Prostate gland (tissue), 2 donors: ENCODE data around the gene CT55. TPM values are rescaled to one million over a fixed set of nuclear protein-coding genes. Genes with fewer than 3 reads are reported as not detected.
"Not testable (repeated sequence)": the region's sequence is repeated elsewhere in the genome, so short reads cannot be mapped to it uniquely, and the experiment has no call there.

Experiments
- DNase-seq: peaks from one replicate; pipeline ENCODE4 v3.0.0-alpha.2; 2019; ENCODE audit warnings: low spot score
- H3K27ac ChIP-seq, 2 donors: fragments of 200-600 bp; sonication (generic); 2 replicates each; pipeline ENCODE4 v1.5.1; 2017 to 2019
- H3K27me3 ChIP-seq: fragments of 200-600 bp; sonication (generic); replicated peaks from 2 replicates; pipeline ENCODE4 v1.5.1; 2019; ENCODE audit not compliant: insufficient read depth
- H3K36me3 ChIP-seq, 2 donors: fragments of 200-600 bp; sonication (generic); 1 replicate in 1 of 2; 2 replicates in 1 of 2; pipeline versions ENCODE4 v1.5.1 to v1.8.1; 2017 to 2019
- H3K4me1 ChIP-seq: fragments of 200-600 bp; sonication (generic); replicated peaks from 2 replicates; pipeline ENCODE4 v1.5.1; 2019
- H3K4me3 ChIP-seq, 2 donors: fragments of 200-600 bp; sonication (generic); 2 replicates each; pipeline ENCODE4 v1.5.1; 2017 to 2019
- H3K9me3 ChIP-seq: fragments of 200-600 bp; sonication (generic); 2 replicates; pipeline ENCODE4 v1.5.1; 2017
- POLR2A ChIP-seq: fragments of 450-650 bp; IDR thresholded peaks from one replicate; pipeline ENCODE4 v1.6.1; 2016; ENCODE audit warnings: antibody characterized with exemption, mild to moderate bottlenecking
- POLR2AphosphoS5 ChIP-seq: sonication (generic); formaldehyde crosslinking; IDR thresholded peaks from one replicate; pipeline ENCODE4 v1.6.1; 2017; ENCODE audit warnings: antibody characterized with exemption
- WGBS: methylation state at CpG from one replicate; pipeline ENCODE4 v1.1.5; 2018; 5-methylcytosine and 5-hydroxymethylcytosine counted together
- intact Hi-C: fragments of 100-400 bp; cut with DNase I; formaldehyde crosslinking; loops from one replicate; pipeline ENCODE4 v1.14.2; 2022
- total RNA-seq, 2 donors: library from RNA; depleted of rRNA; stranded (reverse); fragments of >200 nt; gene quantifications; one replicate each; pipeline ENCODE4 v1.1.0, GENCODE V29; 2016
- TF ChIP-seq, protein P1 (sequence below), 4 experiments: fragments of 200-600 bp in 2 of 4; fragments of 450-650 bp in 2 of 4; sonication (generic) in 2 of 4; IDR thresholded peaks; 1 replicate in 3 of 4; 2 replicates in 1 of 4; pipeline ENCODE4 v1.5.1; 2016 to 2019; ENCODE audit warnings: antibody characterized with exemption in 4 of 4, mild to moderate bottlenecking in 2 of 4, moderate library complexity in 2 of 4

CT55 gene
- total RNA-seq, 2 donors from 2014 or later: 2.5 TPM; not detected in 1

DNA sequence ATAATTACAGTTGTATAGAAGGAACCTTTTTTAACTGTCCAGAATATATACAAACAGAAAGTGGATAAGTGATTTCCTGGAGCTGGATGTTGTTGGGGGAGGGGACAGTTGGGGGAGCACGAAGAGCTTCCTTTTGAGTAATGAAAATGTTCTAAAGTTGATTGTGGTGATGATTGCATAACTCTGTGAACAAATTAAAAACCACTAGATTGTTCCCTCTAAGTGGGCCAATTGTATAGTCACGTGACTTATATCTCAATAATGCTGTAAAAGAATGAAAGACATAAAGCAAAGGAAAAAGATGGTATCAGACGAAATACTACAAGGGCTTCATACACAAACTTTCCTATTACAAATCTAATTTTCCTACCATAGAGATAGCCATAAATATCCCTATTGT is 2.7 kb downstream of the CT55 start:
- H3K4me3 ChIP-seq: no peak overlapping the region
- 27% methylated on average over 3 of the region's 3 CpGs for WGBS
- H3K27ac ChIP-seq: no peak overlapping the region
- TF ChIP-seq, protein P1, sequence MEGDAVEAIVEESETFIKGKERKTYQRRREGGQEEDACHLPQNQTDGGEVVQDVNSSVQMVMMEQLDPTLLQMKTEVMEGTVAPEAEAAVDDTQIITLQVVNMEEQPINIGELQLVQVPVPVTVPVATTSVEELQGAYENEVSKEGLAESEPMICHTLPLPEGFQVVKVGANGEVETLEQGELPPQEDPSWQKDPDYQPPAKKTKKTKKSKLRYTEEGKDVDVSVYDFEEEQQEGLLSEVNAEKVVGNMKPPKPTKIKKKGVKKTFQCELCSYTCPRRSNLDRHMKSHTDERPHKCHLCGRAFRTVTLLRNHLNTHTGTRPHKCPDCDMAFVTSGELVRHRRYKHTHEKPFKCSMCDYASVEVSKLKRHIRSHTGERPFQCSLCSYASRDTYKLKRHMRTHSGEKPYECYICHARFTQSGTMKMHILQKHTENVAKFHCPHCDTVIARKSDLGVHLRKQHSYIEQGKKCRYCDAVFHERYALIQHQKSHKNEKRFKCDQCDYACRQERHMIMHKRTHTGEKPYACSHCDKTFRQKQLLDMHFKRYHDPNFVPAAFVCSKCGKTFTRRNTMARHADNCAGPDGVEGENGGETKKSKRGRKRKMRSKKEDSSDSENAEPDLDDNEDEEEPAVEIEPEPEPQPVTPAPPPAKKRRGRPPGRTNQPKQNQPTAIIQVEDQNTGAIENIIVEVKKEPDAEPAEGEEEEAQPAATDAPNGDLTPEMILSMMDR (IDR thresholded peaks at IDR 0.05): no peak
- TF ChIP-seq POLR2A: no peak
- no peak for TF ChIP-seq POLR2AphosphoS5
- no peaks in the 10 kb centered on the region for H3K9me3 ChIP-seq
- H3K36me3 ChIP-seq: no peaks in the 10 kb centered on the region
- H3K27me3 ChIP-seq: no peaks in the 10 kb centered on the region
- intact Hi-C loops: no loop called here
- no peaks in the 10 kb centered on the region for H3K4me1 ChIP-seq
- DNase-seq: no peak

DNA sequence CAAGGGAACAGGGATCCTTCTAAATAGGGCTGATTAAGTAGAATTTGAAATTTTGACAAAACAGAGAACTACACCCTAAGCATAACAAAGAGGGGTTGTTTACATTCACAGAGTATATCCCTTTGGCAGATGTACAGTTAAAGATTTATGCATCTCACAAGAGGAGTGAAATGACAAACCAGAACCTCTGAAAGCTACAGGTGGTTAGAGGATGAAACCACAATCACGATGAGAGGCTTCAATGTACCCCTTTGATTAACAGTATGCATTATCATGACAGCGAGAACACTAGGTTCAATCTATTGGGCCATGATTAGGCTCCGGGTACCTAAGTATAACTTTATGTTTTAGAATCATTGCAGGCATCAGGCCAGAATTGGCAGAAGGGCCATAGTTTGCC is 16.5 kb downstream of the CT55 start:
- H3K9me3 ChIP-seq, H3K4me1 ChIP-seq, H3K27me3 ChIP-seq, intact Hi-C loops, DNase-seq, H3K36me3 ChIP-seq, H3K4me3 ChIP-seq, H3K27ac ChIP-seq: not testable (repeated sequence)
- no CpG with 5 or more reads among the region's 3 CpGs for WGBS

DNA sequence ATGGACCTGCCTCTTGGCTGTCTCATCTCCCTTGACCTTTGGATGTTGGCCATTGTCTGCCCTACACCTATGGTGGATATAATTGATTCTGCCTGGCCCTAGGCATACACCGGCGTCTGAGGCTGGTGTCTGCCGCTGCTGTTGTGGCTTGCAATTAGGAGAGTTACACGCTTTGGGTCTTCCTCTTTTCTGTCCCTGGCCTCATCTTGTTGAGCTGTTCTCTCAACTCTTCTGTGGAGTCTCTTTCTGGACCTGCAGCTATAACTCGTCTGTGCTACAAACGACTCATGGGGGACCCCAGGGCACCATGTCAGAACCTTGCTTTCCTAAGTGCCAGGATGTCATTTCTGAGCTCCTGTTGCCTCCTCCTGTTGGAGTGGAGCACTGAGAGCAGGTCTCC is 45.1 kb downstream of the CT55 start:
- not testable (repeated sequence) for H3K4me3 ChIP-seq
- WGBS: no CpG with 5 or more reads among the region's 6 CpGs

DNA sequence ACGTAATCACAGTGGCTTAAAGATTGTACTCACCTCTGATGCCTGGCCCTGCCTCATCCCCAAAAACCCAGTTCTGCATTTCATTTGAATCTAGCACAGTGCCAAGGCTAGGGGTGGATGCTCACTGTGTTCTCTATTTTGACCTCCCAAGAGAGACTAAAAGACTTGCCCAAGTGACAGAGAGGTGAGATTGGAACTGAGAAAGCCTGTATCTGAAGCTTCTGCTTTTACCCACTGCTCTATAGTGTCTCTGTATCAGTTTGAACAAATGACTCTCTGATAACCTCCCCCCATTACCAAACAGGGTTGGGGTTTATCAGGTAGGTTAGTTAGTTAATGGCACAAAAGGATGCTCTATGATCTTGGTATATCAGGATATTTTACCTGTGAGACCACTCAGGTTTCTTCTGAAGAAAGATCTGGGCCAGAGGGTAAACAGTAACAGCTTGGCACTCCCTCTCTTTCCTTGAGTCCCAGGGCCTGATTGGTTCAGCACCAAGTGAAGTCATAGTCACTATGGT is 51.1 kb downstream of the CT55 start, which contains the start of gene ETDB:
Gene ETDB (minus strand): TSS at position 471 of the 521 bp plus-strand sequence. CDS start 1,265 bp downstream, outside the sequence.
- intact Hi-C loops, H3K9me3 ChIP-seq: not testable (repeated sequence)
- WGBS: no CpG with 5 or more reads among the region's 1 CpG

More for the DNA sequence above, 45.1 kb downstream of the CT55 start:
- H3K4me1 ChIP-seq, H3K27me3 ChIP-seq, H3K36me3 ChIP-seq, H3K9me3 ChIP-seq, DNase-seq, intact Hi-C loops, H3K27ac ChIP-seq: not testable (repeated sequence)

DNA sequence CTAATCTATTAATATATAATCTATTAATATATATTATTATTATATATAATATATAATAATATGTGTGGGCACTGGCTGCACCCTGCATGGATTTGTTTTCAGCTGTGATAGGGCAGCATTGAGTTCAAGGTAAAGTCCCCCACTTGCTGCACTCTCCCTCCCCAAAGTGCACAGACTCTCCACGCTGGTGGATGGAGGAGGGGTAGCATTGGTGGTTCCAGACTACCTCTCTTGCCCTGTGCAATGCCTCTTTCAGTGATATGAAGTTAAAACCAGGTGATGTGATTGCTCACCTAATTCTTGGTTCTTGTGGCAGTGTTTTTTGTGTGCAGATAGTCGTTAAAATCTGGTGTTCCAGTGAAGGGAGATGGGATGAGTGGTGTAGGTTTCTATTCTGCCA is 55.1 kb downstream of the CT55 start:
- 89% methylated on average over 1 of the region's 2 CpGs for WGBS
- H3K36me3 ChIP-seq, H3K4me1 ChIP-seq, H3K4me3 ChIP-seq, H3K9me3 ChIP-seq, DNase-seq, intact Hi-C loops, H3K27ac ChIP-seq, H3K27me3 ChIP-seq: not testable (repeated sequence)

More for the DNA sequence above, 51.1 kb downstream of the CT55 start, which contains the start of gene ETDB:
- DNase-seq, H3K27me3 ChIP-seq, H3K4me1 ChIP-seq, H3K27ac ChIP-seq, H3K36me3 ChIP-seq, H3K4me3 ChIP-seq: not testable (repeated sequence)

DNA sequence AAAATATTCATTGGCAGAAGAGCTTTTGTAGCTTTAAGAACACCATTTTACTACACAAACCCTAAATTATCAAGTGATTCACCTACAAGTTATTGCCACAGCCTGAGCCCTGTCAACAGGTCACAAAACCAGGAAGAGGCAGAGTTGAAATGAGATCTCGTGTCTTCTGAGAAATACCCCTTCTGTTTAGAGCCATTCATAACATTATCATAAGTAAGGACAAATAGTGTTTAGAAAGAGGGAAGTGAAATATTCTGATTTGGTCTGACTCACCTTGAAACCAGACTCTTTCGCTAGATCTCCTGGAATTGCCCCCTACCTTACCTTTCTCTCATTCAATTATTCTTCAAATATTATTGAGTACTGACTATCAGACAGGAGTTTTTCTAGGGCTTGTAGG is 56.8 kb downstream of the CT55 start:
- WGBS: 52% methylated on average over 2 of the region's 2 CpGs

DNA sequence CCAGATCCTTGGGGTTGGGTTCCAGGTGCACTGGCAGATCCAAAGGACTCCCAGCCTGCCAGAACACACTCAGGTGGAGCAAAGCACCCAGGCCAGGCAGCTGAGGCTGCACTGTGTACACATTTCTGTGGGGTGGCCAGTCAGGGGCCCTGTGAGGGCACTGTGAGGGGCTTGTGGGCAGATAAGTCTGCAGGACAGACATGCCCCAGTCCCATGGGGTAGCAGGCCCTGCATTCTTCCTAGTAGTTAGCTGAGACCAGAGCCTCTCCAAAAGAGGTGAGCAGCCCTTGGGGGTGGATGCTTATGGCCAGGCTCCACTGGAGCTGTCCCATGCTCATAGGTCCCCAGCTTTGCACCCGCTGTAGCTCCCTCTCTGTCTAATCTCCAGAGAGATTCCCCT is 58.5 kb downstream of the CT55 start:
- intact Hi-C loops: no loop called here
- 92% methylated on average over 1 of the region's 1 CpG for WGBS
- no peak for DNase-seq

More for the DNA sequence above, 56.8 kb downstream of the CT55 start:
- intact Hi-C loops: no loop called here
- Histone ChIP-seq H3K9me3 (no peaks in the 10 kb centered on the region), H3K27ac (no peak overlapping the region), H3K4me1 (no peaks in the 10 kb centered on the region), H3K27me3 (no peaks in the 10 kb centered on the region), H3K36me3 (no peaks in the 10 kb centered on the region), H3K4me3 (no peak overlapping the region)
- DNase-seq: no peak
- TF ChIP-seq, protein P1 (IDR thresholded peaks at IDR 0.05): no peak
- no peak for TF ChIP-seq POLR2A
- no peak for TF ChIP-seq POLR2AphosphoS5

More for the DNA sequence above, 58.5 kb downstream of the CT55 start:
- Histone ChIP-seq H3K4me1 (no peaks in the 10 kb centered on the region), H3K36me3 (no peaks in the 10 kb centered on the region), H3K27ac (no peak overlapping the region), H3K9me3 (no peaks in the 10 kb centered on the region), H3K27me3 (no peaks in the 10 kb centered on the region), H3K4me3 (no peak overlapping the region)
- TF ChIP-seq POLR2AphosphoS5 (no peak), POLR2A (no peak)
- TF ChIP-seq, protein P1 (IDR thresholded peaks at IDR 0.05): no peak
